Panc1 (cell line): ENCODE results near the gene CAV3. TPM values are rescaled to one million over a fixed set of nuclear protein-coding genes. Genes with fewer than 3 reads are reported as not detected.

Experiments
- ATAC-seq: fragments of 200-7000 bp; cut with Tn5 transposase; 2 replicates; pipeline ENCODE4 v1.9.1; 2020; ENCODE audit warnings: mild to moderate bottlenecking, moderate library complexity
- BruUV-seq: library from RNA; stranded (reverse); fragments of 400-500 nt; replicated peaks from 2 replicates; lab custom pipeline; 2021; lab: Mats Ljungman, UMichigan
- CTCF ChIA-PET: fragments of 300-600 bp; sonication (Branson Sonifier 250); formaldehyde crosslinking; loops from one replicate; lab custom pipeline; 2022; ENCODE audit warnings: antibody characterized with exemption; lab: Charles Lee
- POLR2A ChIA-PET: fragments of 300-600 bp; sonication (Branson Sonifier 250); formaldehyde crosslinking; loops from one replicate; lab custom pipeline; 2022; ENCODE audit warnings: antibody characterized with exemption; lab: Charles Lee
- DNase-seq: peaks from one replicate; pipeline ENCODE4 v3.0.0-alpha.2; 2010; ENCODE audit warnings: low read depth, low spot score
- H3K27ac ChIP-seq: 2 replicates; pipeline ENCODE4 v1.5.1; 2011; ENCODE audit warnings: mild to moderate bottlenecking, low read length, inconsistent platforms
- H3K27me3 ChIP-seq: fragments of 200-500 bp; sonication (Bioruptor generic); 2 replicates; pipeline ENCODE4 v1.6.0; 2014; ENCODE audit warnings: low read length, inconsistent platforms; ENCODE audit not compliant: control insufficient read depth, insufficient read depth
- H3K36me3 ChIP-seq: fragments of 200-500 bp; sonication (Bioruptor generic); 2 replicates; pipeline ENCODE4 v1.5.1; 2014; ENCODE audit warnings: inconsistent platforms, mild to moderate bottlenecking, low read length, moderate library complexity; ENCODE audit not compliant: control insufficient read depth, insufficient read depth
- H3K4me1 ChIP-seq: 2 replicates; pipeline ENCODE4 v1.5.1; 2011; ENCODE audit warnings: inconsistent platforms, mild to moderate bottlenecking, low read length, moderate library complexity; ENCODE audit not compliant: control insufficient read depth, insufficient read depth
- H3K4me3 ChIP-seq, 2 experiments: 2 replicates each; pipeline ENCODE4 v1.5.1; 2011 to 2012; ENCODE audit warnings: low read depth in 2 of 2, low read length in 2 of 2, mild to moderate bottlenecking in 2 of 2, inconsistent platforms in 1 of 2, moderate library complexity in 1 of 2
- H3K9me3 ChIP-seq: fragments of 200-500 bp; sonication (Bioruptor generic); 2 replicates; pipeline ENCODE4 v1.5.1; 2014; ENCODE audit warnings: low read depth, mild to moderate bottlenecking, inconsistent platforms, low read length, moderate library complexity; ENCODE audit not compliant: control insufficient read depth, insufficient read depth
- CTCF ChIP-seq: fragments of 450-650 bp; IDR thresholded peaks from 2 replicates; pipeline ENCODE4 v1.5.1; 2017; ENCODE audit warnings: mild to moderate bottlenecking
- POLR2AphosphoS5 ChIP-seq: IDR thresholded peaks from 2 replicates; pipeline ENCODE4 v1.6.1; 2012; ENCODE audit warnings: mild to moderate bottlenecking, low read depth, low read length, moderate library complexity
- REST ChIP-seq, 2 experiments: IDR thresholded peaks; 2 replicates each; pipeline ENCODE4 v1.6.1; 2011 to 2012; ENCODE audit warnings: low read depth in 2 of 2, control low read depth in 1 of 2, low read length in 1 of 2, mild to moderate bottlenecking in 1 of 2, moderate library complexity in 1 of 2; ENCODE audit not compliant: insufficient read depth in 1 of 2
- SIN3A ChIP-seq: IDR thresholded peaks from 2 replicates; pipeline ENCODE4 v1.6.1; 2012; ENCODE audit warnings: low read depth, mild to moderate bottlenecking, low read length, moderate library complexity, borderline replicate concordance; ENCODE audit not compliant: insufficient read depth
- TCF7L2 ChIP-seq: IDR thresholded peaks from 2 replicates; pipeline ENCODE4 v1.6.1; 2011; ENCODE audit warnings: mild to moderate bottlenecking, low read depth, low read length, inconsistent platforms
- in situ Hi-C: cut with HindIII; loops from 2 replicates; pipeline ENCODE4 v1.10.0; 2016; ENCODE audit warnings: low sequenced_read_pairs, low pct_unique_long_range_greater_than_20kb
- intact Hi-C: fragments of 100-400 bp; cut with micrococcal nuclease; formaldehyde crosslinking; loops from one replicate; pipeline ENCODE4 v1.10.0; 2022; ENCODE audit not compliant: unreplicated experiment
- total RNA-seq: library from RNA; stranded (reverse); gene quantifications from one replicate; pipeline ENCODE4 v1.2.1, GENCODE V29; 2021; ENCODE audit not compliant: unreplicated experiment

CAV3 gene
- total RNA-seq, 1 experiment from 2014 or later = not detected

- Histone ChIP-seq H3K9me3 (no peaks in the 10 kb centered on the region), H3K27me3 (no peaks in the 10 kb centered on the region), H3K4me1 (no peaks in the 10 kb centered on the region), H3K36me3 (no peaks in the 10 kb centered on the region), H3K4me3 (no peak overlapping the region), H3K27ac (no peak overlapping the region)
- in situ Hi-C loops (no loop called here), intact Hi-C loops (no loop called here)
- ATAC-seq = no peak
- ChIA-PET POLR2A (no interaction called here), CTCF (no interaction called here)
- no TSS peak for BruUV-seq
- TF ChIP-seq CTCF (no peak), REST (IDR thresholded peaks at IDR 0.05; ENCODE audit: insufficient read depth in 1 of 2, low read depth in 2 of 2, low read length in 1 of 2) (no peak), POLR2AphosphoS5 (no peak), TCF7L2 (no peak), SIN3A (no peak)
- DNase-seq = no peak
These were observed 30.9 kb downstream of the CAV3 start for GRCh38 chr3:8764528-8764927.

GRCh38 chr3:8765528-8765927 is 31.9 kb downstream of the CAV3 start:
- intact Hi-C loops = no loop called here
- ChIA-PET CTCF (interaction anchor here (1.0 kb wide), 1 partner anchor 10 kb away, joined by 4 read pairs; no protein-coding TSS in a partner anchor), POLR2A (no interaction called here)
- in situ Hi-C loops = no loop called here
- ATAC-seq (no peak), DNase-seq (no peak)
- Histone ChIP-seq H3K9me3 (no peaks in the 10 kb centered on the region), H3K27me3 (no peaks in the 10 kb centered on the region), H3K4me1 (no peaks in the 10 kb centered on the region; the same call in 1 of the 2 replicates), H3K27ac (no peak overlapping the region), H3K4me3 (no peak overlapping the region), H3K36me3 (no peaks in the 10 kb centered on the region)
- TF ChIP-seq REST (IDR thresholded peaks at IDR 0.05; ENCODE audit: insufficient read depth in 1 of 2, low read depth in 2 of 2, low read length in 1 of 2) (no peak), POLR2AphosphoS5 (no peak), TCF7L2 (no peak), CTCF (no peak), SIN3A (no peak)
- no TSS peak for BruUV-seq
